HepG2 (cell line): Measurements from ENCODE around the gene RHOXF2. TPM values are rescaled to one million over a fixed set of nuclear protein-coding genes. Genes with fewer than 3 reads are reported as not detected.

Source experiments
- ATAC-seq: fragments of 200-7000 bp; cut with Tn5 transposase; 3 replicates; pipeline ENCODE4 v1.9.1; 2020; ENCODE audit warnings: mild to moderate bottlenecking, moderate library complexity
- BruUV-seq: library from RNA; stranded (reverse); fragments of 400-500 nt; replicated peaks from 2 replicates; lab custom pipeline; 2021; lab: Mats Ljungman, UMichigan
- CTCF ChIA-PET: fragments of 300-600 bp; formaldehyde crosslinking; extraction: SDS; loops from one replicate; lab custom pipeline; 2021; ENCODE audit warnings: low total read pairs, inconsistent platforms, low intra/inter-chr PET ratio; lab: Yijun Ruan, JAX
- POLR2A ChIA-PET: fragments of 350-600 bp; sonication (Branson Sonifier 250); formaldehyde crosslinking; loops from one replicate; lab custom pipeline; 2020; ENCODE audit warnings: antibody characterized with exemption, inconsistent platforms; lab: Yijun Ruan, JAX
- DNase-seq: peaks from one replicate; pipeline ENCODE4 v3.0.0-alpha.2; 2015; ENCODE audit warnings: low spot score
- FAIRE-seq: peaks from 3 replicates; lab custom pipeline; 2011; peaks lifted over from hg19 to GRCh38; lab: Jason Lieb, UNC
- H2AFZ ChIP-seq: one replicate; pipeline ENCODE4 v1.6.1; 2011; ENCODE audit warnings: low read length, inconsistent platforms
- H3K27ac ChIP-seq: fragments of 300-600 bp; 3 replicates; pipeline ENCODE4 v1.8.0; 2011; ENCODE audit warnings: mixed run types, mild to moderate bottlenecking, mixed read lengths, low read length, inconsistent platforms; ENCODE audit not compliant: insufficient read depth; ENCODE audit errors: extremely low read length
- H3K27me3 ChIP-seq, 2 experiments: fragments of 200-600 bp in 1 of 2; 2 replicates in 1 of 2; 3 replicates in 1 of 2; pipeline versions ENCODE4 v1.6.0 to v1.8.0; 2011; ENCODE audit warnings: low read length in 2 of 2, mild to moderate bottlenecking in 2 of 2, moderate library complexity in 2 of 2, inconsistent platforms in 1 of 2; ENCODE audit not compliant: insufficient read depth in 2 of 2, control insufficient read depth in 1 of 2
- H3K36me3 ChIP-seq, 2 experiments: fragments of 200-600 bp in 1 of 2; replicated peaks in 1 of 2; 2 replicates in 1 of 2; 3 replicates in 1 of 2; pipeline versions ENCODE4 v1.5.1 to v1.8.0; 2011; ENCODE audit warnings: low read length in 2 of 2, inconsistent platforms in 1 of 2; ENCODE audit not compliant: insufficient read depth in 2 of 2, control insufficient read depth in 1 of 2
- H3K4me1 ChIP-seq: 2 replicates; pipeline ENCODE4 v1.5.1; 2012; ENCODE audit warnings: low read length, inconsistent platforms; ENCODE audit not compliant: insufficient read depth
- H3K4me2 ChIP-seq: 2 replicates; pipeline ENCODE4 v1.6.0; 2011; ENCODE audit warnings: low read depth, low read length, inconsistent platforms
- H3K4me3 ChIP-seq, 3 experiments: fragments of 200-600 bp in 1 of 3; sonication (generic), shearing (Covaris generic) in 1 of 3; replicated peaks in 1 of 3; 2 replicates each; pipeline ENCODE4 v1.5.1; 2011 to 2016; ENCODE audit warnings: low read length in 3 of 3, inconsistent platforms in 2 of 3, low read depth in 2 of 3, mild to moderate bottlenecking in 2 of 3, control low read depth in 1 of 3, mixed read lengths in 1 of 3; ENCODE audit not compliant: insufficient read depth in 1 of 3
- H3K79me2 ChIP-seq: one replicate; pipeline ENCODE4 v1.6.1; 2011; ENCODE audit warnings: low read length, inconsistent platforms; ENCODE audit not compliant: insufficient read depth
- H3K9ac ChIP-seq: 2 replicates; pipeline ENCODE4 v1.6.0; 2011; ENCODE audit warnings: mild to moderate bottlenecking, low read depth, low read length, inconsistent platforms; ENCODE audit not compliant: insufficient read depth
- H3K9me3 ChIP-seq: 2 replicates; pipeline ENCODE4 v1.5.1; 2012; ENCODE audit warnings: mild to moderate bottlenecking, low read length
- H4K20me1 ChIP-seq: 2 replicates; pipeline ENCODE4 v1.6.0; 2011; ENCODE audit warnings: inconsistent platforms, mild to moderate bottlenecking, low read length, moderate library complexity; ENCODE audit not compliant: insufficient read depth
- BRCA1 ChIP-seq: sonication (generic); formaldehyde crosslinking; IDR thresholded peaks from 2 replicates; pipeline ENCODE4 v1.4.0; 2020; ENCODE audit warnings: missing genetic modification reagents
- DZIP1 ChIP-seq: sonication (generic); formaldehyde crosslinking; IDR thresholded peaks from 2 replicates; pipeline ENCODE4 v1.5.0; 2020; ENCODE audit warnings: mild to moderate bottlenecking, missing genetic modification reagents
- FOXP4 ChIP-seq: sonication (generic); formaldehyde crosslinking; IDR thresholded peaks from 2 replicates; pipeline ENCODE4 v1.4.0; 2020; ENCODE audit warnings: missing genetic modification reagents
- ZBTB10 ChIP-seq: sonication (generic); formaldehyde crosslinking; IDR thresholded peaks from 2 replicates; pipeline ENCODE4 v1.4.0; 2020; ENCODE audit warnings: missing genetic modification reagents, borderline replicate concordance
- ZNF256 ChIP-seq: sonication (generic); formaldehyde crosslinking; conservative IDR thresholded peaks from 2 replicates; pipeline ENCODE4 v1.4.0; 2020; ENCODE audit warnings: missing genetic modification reagents
- ZNF720 ChIP-seq: sonication (generic); formaldehyde crosslinking; IDR thresholded peaks from 2 replicates; pipeline ENCODE4 v1.4.0; 2020; ENCODE audit warnings: missing genetic modification reagents
- ZNF740 ChIP-seq: sonication (generic); formaldehyde crosslinking; IDR thresholded peaks from 2 replicates; pipeline ENCODE4 v1.4.0; 2020; ENCODE audit warnings: missing genetic modification reagents
- WGBS: methylation state at CpG from one replicate; pipeline ENCODE4 v1.1.6; 2017; ENCODE audit warnings: low lambda C conversion rate; 5-methylcytosine and 5-hydroxymethylcytosine counted together
- in situ Hi-C: cut with HindIII; loops from 2 replicates; pipeline ENCODE4 v1.10.0; 2017; ENCODE audit warnings: low pct_unique_long_range_greater_than_20kb; ENCODE audit not compliant: extremely low pct_ligation_motif_present
- intact Hi-C: fragments of 100-400 bp; cut with micrococcal nuclease; formaldehyde crosslinking; loops from one replicate; pipeline ENCODE4 v1.10.0; 2022; ENCODE audit not compliant: unreplicated experiment
- polyA plus RNA-seq, 8 experiments: library from polyadenylated mRNA; depleted of rRNA in 3 of 8; stranded (reverse) in 7 of 8; unstranded in 1 of 8; fragments of >200 nt; fragmentation: Illumina TruSeq in 4 of 8; extraction: Trizol in 4 of 8; gene quantifications; 2 replicates each; pipeline versions ENCODE4 v1.2.1 to v1.2.3, GENCODE V29; 2011 to 2016; ENCODE audit warnings: low read depth in 4 of 8, missing spikeins in 1 of 8, mixed read lengths in 1 of 8; ENCODE audit not compliant: insufficient read depth in 1 of 8
- total RNA-seq, 5 experiments: library from RNA; depleted of rRNA; stranded (reverse); fragments of >200 nt; fragmentation: Illumina TruSeq; extraction: Trizol; gene quantifications; 2 replicates each; pipeline ENCODE4 v1.2.3, GENCODE V29; 2016; ENCODE audit warnings: low read depth in 1 of 5

Gene RHOXF2
- total and polyA plus RNA-seq, 2 of the 13 experiments (the other 11 are each of a cell fraction or from before 2014, with no cell fraction given), result not detected

DNA sequence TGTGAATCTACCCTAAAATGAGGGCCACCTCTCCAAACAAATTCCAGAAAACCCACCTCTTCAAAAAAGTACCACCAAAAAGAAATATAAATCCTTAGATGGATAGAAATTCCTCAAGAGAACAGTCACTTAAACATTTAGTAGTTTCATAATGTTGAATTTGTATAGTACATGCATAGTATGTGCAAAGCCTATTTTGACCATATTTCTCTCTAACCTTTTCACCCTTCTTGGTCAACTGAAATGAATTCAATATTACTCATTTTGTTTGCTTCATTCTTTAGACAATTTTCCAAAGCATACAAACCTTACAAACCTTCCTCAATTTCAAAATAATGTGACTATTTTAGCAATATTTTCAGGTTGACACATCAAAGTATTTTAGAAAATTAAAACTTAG is 46.8 kb upstream of the RHOXF2 start:
- POLR2A ChIA-PET, result no interaction called here

GRCh38 chrX:120115438-120115963 is 42.9 kb upstream of the RHOXF2 start, which contains the start of gene RHOXF1:
Gene RHOXF1, minus strand, starts transcription at chrX:120115913. Its CDS starts 51 bp downstream, at chrX:120115862.
- ATAC-seq, result no peak
- CTCF ChIA-PET, result no interaction called here
- Histone ChIP-seq H2AFZ (no peak within 1 kb of the TSS), H3K4me1 (no peaks in the 10 kb centered on the region), H3K79me2 (no peaks in the 10 kb centered on the region), H4K20me1 (no peaks in the 10 kb centered on the region), H3K27me3 (no peaks in the 10 kb centered on the region), H3K4me2 (no peak within 1 kb of the TSS), H3K9me3 (no peaks in the 10 kb centered on the region), H3K4me3 (no peak within 1 kb of the TSS), H3K36me3 (no peaks in the 10 kb centered on the region), H3K9ac (no peak within 1 kb of the TSS), H3K27ac (no peak within 1 kb of the TSS)
- no peak for FAIRE-seq
- POLR2A ChIA-PET, result no interaction called here
- no peak for DNase-seq
- in situ Hi-C loops (no loop called here), intact Hi-C loops (no loop called here)
- BruUV-seq, result no TSS peak
- WGBS, result 93% methylated on average over 10 of the region's 35 CpGs
- TF ChIP-seq ZNF720 (CRISPR knock-in tag) (no peak), DZIP1 (CRISPR knock-in tag) (no peak), ZNF740 (CRISPR knock-in tag) (no peak), FOXP4 (CRISPR knock-in tag) (no peak), BRCA1 (no peak), ZNF256 (no peak)

More for the DNA sequence above, 46.8 kb upstream of the RHOXF2 start:
- intact Hi-C loops (no loop called here), in situ Hi-C loops (no loop called here)
- CTCF ChIA-PET, result no interaction called here
- no peak overlapping the region for H3K4me2 ChIP-seq
- no TSS peak for BruUV-seq
- H3K27me3 ChIP-seq, result no peaks in the 10 kb centered on the region
- TF ChIP-seq ZBTB10 (CRISPR knock-in tag), result no peak
- H3K27ac ChIP-seq, result no peak overlapping the region
- H3K9ac ChIP-seq, result no peak overlapping the region
- FAIRE-seq, result no peak
- no peak for ATAC-seq
- no peaks in the 10 kb centered on the region for H3K36me3 ChIP-seq
- H3K79me2 ChIP-seq, result no peaks in the 10 kb centered on the region
- H4K20me1 ChIP-seq, result no peaks in the 10 kb centered on the region
- DNase-seq, result no peak
- H3K4me3 ChIP-seq, result no peak overlapping the region
- no peaks in the 10 kb centered on the region for H3K9me3 ChIP-seq
- no peaks in the 10 kb centered on the region for H3K4me1 ChIP-seq
- no peak overlapping the region for H2AFZ ChIP-seq
